GM21447 (cell line): ENCODE data around the gene SLC16A5.

ENCODE experiments used
- ATAC-seq: cut with Tn5 transposase; IDR thresholded peaks from one replicate; pipeline ENCODE4 v1.9.1; 2021; ENCODE audit not compliant: unreplicated experiment

Gene SLC16A5

GRCh38 chr17:75084039-75084660 lies 3.6 kb upstream of the SLC16A5 start:
- no peak for ATAC-seq

- ATAC-seq, result no peak
Measured at GRCh38 chr17:75086496-75087181, 1.1 kb upstream of the SLC16A5 start.

- no peak for ATAC-seq
Measured at GRCh38 chr17:75087182-75087557, 584 bp upstream of the SLC16A5 start.

GRCh38 chr17:75088465-75089417 lies 987 bp downstream of the SLC16A5 start:
- no peak for ATAC-seq

- no peak for ATAC-seq
Measured at GRCh38 chr17:75090871-75091854, 3.4 kb downstream of the SLC16A5 start.

- ATAC-seq, result no peak
Measured at GRCh38 chr17:75091855-75092327, 4.1 kb downstream of the SLC16A5 start.

GRCh38 chr17:75093548-75094158 lies 5.9 kb downstream of the SLC16A5 start:
- no peak for ATAC-seq

GRCh38 chr17:75094871-75095399 lies 7.2 kb downstream of the SLC16A5 start:
- ATAC-seq, result no peak

GRCh38 chr17:75096082-75096625 lies 8.4 kb downstream of the SLC16A5 start:
- no peak for ATAC-seq

GRCh38 chr17:75097865-75098264 lies 10.1 kb downstream of the SLC16A5 start:
- no peak for ATAC-seq

GRCh38 chr17:75098861-75099260 lies 11.1 kb downstream of the SLC16A5 start:
- ATAC-seq, result no peak

GRCh38 chr17:75099881-75100595 lies 12.3 kb downstream of the SLC16A5 start:
- ATAC-seq, result no peak

- ATAC-seq, result no peak
Measured at GRCh38 chr17:75102385-75102821, 14.6 kb downstream of the SLC16A5 start.

- ATAC-seq, result no peak
Measured at GRCh38 chr17:75103601-75104554, 16.1 kb downstream of the SLC16A5 start.

- no peak for ATAC-seq
Measured at GRCh38 chr17:75105126-75106080, 17.6 kb downstream of the SLC16A5 start.

GRCh38 chr17:75108193-75108592 lies 20.4 kb downstream of the SLC16A5 start:
- ATAC-seq, result no peak

- no peak for ATAC-seq
Measured at GRCh38 chr17:75109046-75109406, 21.3 kb downstream of the SLC16A5 start.
